Measurements from ENCODE around the gene RBM45. TPM values are rescaled to one million over a fixed set of nuclear protein-coding genes. Genes with fewer than 3 reads are reported as not detected.
A peak's percentile ranks its signal among the peaks of the same experiment; 100 is the strongest.

RBM45 gene
- total and polyA plus RNA-seq, 10 donors, result 13.0 to 19.3 (median 15.7) TPM

DNA sequence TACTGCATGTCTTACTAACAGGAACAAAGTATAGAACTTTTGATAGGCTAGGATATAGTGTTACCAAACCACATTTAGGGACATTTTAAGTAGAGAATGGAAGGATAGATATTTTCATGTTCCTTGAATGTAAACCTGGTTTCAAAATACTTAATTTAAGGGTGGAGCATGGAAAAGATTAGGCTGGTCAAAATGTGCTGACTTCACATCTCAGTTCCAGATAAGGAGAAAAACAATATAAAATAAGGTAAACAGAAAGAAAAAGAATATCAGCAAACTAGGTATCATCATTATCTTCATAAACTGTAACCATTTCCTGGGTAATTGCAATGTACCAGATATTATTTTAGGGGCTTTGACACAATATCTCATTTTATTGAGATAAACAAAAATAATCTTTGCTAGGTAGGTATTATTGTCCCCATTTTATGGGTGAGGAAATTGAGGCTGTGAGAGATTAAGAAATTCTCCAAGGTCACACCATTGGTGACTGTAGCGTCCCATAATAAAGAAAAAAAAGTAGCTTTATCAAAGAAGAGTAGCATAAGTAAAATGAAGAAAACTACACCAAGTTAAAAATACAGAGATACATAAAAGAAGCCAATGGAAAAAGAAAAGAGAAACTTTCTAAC, 43.3 kb upstream of the RBM45 start:
- DNase-seq, result no peak
- Histone ChIP-seq H3K4me1 (peaks cover 0 to 13% (median 7%) of the 10 kb centered on the region in 6 donors), H3K36me3 (no peaks in the 10 kb centered on the region), H3K4me3 (no peak overlapping the region), H3K9me3 (no peaks in the 10 kb centered on the region), H3K27me3 (replicated peaks in 1 of 7) (peaks cover 0 to 46% (median 22%) of the 10 kb centered on the region in 7 donors), H3K27ac (no peak overlapping the region)
- intact Hi-C loops (cut with DNase I; ENCODE audit: low total_unique reads), result no loop called here
- WGBS, 5 donors, result 88 to 97% (median 90%) methylated on average over 1 of the region's 1 CpG
- TF ChIP-seq, protein P1, sequence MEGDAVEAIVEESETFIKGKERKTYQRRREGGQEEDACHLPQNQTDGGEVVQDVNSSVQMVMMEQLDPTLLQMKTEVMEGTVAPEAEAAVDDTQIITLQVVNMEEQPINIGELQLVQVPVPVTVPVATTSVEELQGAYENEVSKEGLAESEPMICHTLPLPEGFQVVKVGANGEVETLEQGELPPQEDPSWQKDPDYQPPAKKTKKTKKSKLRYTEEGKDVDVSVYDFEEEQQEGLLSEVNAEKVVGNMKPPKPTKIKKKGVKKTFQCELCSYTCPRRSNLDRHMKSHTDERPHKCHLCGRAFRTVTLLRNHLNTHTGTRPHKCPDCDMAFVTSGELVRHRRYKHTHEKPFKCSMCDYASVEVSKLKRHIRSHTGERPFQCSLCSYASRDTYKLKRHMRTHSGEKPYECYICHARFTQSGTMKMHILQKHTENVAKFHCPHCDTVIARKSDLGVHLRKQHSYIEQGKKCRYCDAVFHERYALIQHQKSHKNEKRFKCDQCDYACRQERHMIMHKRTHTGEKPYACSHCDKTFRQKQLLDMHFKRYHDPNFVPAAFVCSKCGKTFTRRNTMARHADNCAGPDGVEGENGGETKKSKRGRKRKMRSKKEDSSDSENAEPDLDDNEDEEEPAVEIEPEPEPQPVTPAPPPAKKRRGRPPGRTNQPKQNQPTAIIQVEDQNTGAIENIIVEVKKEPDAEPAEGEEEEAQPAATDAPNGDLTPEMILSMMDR (IDR thresholded peaks at IDR 0.05 in 8 of 11, conservative IDR thresholded peaks at IDR 0.05 in 3 of 11), result no peak
- no peak for TF ChIP-seq POLR2A (IDR thresholded peaks at IDR 0.05)
- TF ChIP-seq POLR2AphosphoS5 (IDR thresholded peaks at IDR 0.05), result no peak

- intact Hi-C loops (cut with DNase I; ENCODE audit: low total_unique reads), result no loop called here
- TF ChIP-seq POLR2AphosphoS5 (IDR thresholded peaks at IDR 0.05) (no peak), POLR2A (IDR thresholded peaks at IDR 0.05) (no peak)
- TF ChIP-seq, protein P1 (IDR thresholded peaks at IDR 0.05 in 8 of 11, conservative IDR thresholded peaks at IDR 0.05 in 3 of 11), result no peak
- WGBS, 5 donors, result 67 to 86% (median 81%) methylated on average over 1 of the region's 1 CpG
- H3K36me3 ChIP-seq, result no peaks in the 10 kb centered on the region
- no peak overlapping the region for H3K27ac ChIP-seq
- H3K4me1 ChIP-seq, result peaks cover 0 to 13% (median 7%) of the 10 kb centered on the region in 6 donors
- no peak overlapping the region for H3K4me3 ChIP-seq
- no peak for DNase-seq
- H3K27me3 ChIP-seq (replicated peaks in 1 of 7), result peaks cover 0 to 50% (median 27%) of the 10 kb centered on the region in 7 donors
- no peaks in the 10 kb centered on the region for H3K9me3 ChIP-seq
These were observed 42.7 kb upstream of the RBM45 start for GRCh38 chr2:178069551-178069950.

GRCh38 chr2:178070824-178071223, 41.4 kb upstream of the RBM45 start:
- no peak overlapping the region for H3K4me3 ChIP-seq
- no peaks in the 10 kb centered on the region for H3K9me3 ChIP-seq
- peaks cover 0 to 63% (median 30%) of the 10 kb centered on the region in 7 donors for H3K27me3 ChIP-seq (replicated peaks in 1 of 7)
- no peaks in the 10 kb centered on the region for H3K36me3 ChIP-seq
- TF ChIP-seq POLR2A (IDR thresholded peaks at IDR 0.05), result no peak
- TF ChIP-seq POLR2AphosphoS5 (IDR thresholded peaks at IDR 0.05), result no peak
- TF ChIP-seq, protein P1 (IDR thresholded peaks at IDR 0.05 in 8 of 11, conservative IDR thresholded peaks at IDR 0.05 in 3 of 11), result no peak
- H3K27ac ChIP-seq, result no peak overlapping the region
- WGBS, 5 donors, result 69 to 92% (median 82%) methylated on average over 2 of the region's 2 CpGs
- DNase-seq, result no peak
- H3K4me1 ChIP-seq, result peaks cover 0 to 13% (median 7%) of the 10 kb centered on the region in 6 donors
- intact Hi-C loops (cut with DNase I; ENCODE audit: low total_unique reads), result no loop called here

GRCh38 chr2:178072000-178072382, 40.2 kb upstream of the RBM45 start:
- Histone ChIP-seq H3K27me3 (replicated peaks in 1 of 7) (peaks cover 0 to 64% (median 30%) of the 10 kb centered on the region in 7 donors), H3K4me3 (peak overlapping the region in 2 of 8 donors; percentile 0 to 63), H3K9me3 (no peaks in the 10 kb centered on the region), H3K36me3 (no peaks in the 10 kb centered on the region), H3K27ac (no peak overlapping the region), H3K4me1 (peaks cover 0 to 13% (median 7%) of the 10 kb centered on the region in 6 donors)
- intact Hi-C loops (cut with DNase I; ENCODE audit: low total_unique reads), result no loop called here
- TF ChIP-seq POLR2A (IDR thresholded peaks at IDR 0.05), result no peak
- TF ChIP-seq, protein P1 (IDR thresholded peaks at IDR 0.05 in 8 of 11, conservative IDR thresholded peaks at IDR 0.05 in 3 of 11), result no peak
- TF ChIP-seq POLR2AphosphoS5 (IDR thresholded peaks at IDR 0.05), result no peak
- DNase-seq, result no peak
- WGBS, 5 donors, result 69 to 87% (median 87%) methylated on average over 9 to 11 of the region's 11 CpGs
